Stomach (tissue), 4 donors: ENCODE measurements around the gene MAD2L1BP.

ENCODE experiments used
- CTCF ChIP-seq, 7 experiments: fragments of 450-650 bp in 4 of 7; fragments of 200-600 bp in 3 of 7; sonication (generic) in 3 of 7; IDR thresholded peaks; one replicate each; pipeline ENCODE4 v1.5.1; 2016 to 2019; ENCODE audit warnings: antibody characterized with exemption in 7 of 7, control low read depth in 2 of 7, mild to moderate bottlenecking in 1 of 7
- POLR2AphosphoS5 ChIP-seq, 3 donors: sonication (generic); formaldehyde crosslinking; IDR thresholded peaks; one replicate each; pipeline ENCODE4 v1.6.1; 2016; ENCODE audit warnings: antibody characterized with exemption in 3 of 3

- no peak for TF ChIP-seq CTCF (IDR thresholded peaks at IDR 0.05)
- no peak for TF ChIP-seq POLR2AphosphoS5 (IDR thresholded peaks at IDR 0.05)
Observed at GRCh38 chr6:43621836-43622180, 13.8 kb upstream of the MAD2L1BP start.
